Upper lobe of left lung (tissue), 6 donors: ENCODE results near the gene MEGF11. TPM values are rescaled to one million over a fixed set of nuclear protein-coding genes. Genes with fewer than 3 reads are reported as not detected.

Source experiments
- ATAC-seq, 2 donors: fragments of 200-7000 bp; cut with Tn5 transposase; one replicate each; pipeline ENCODE4 v1.9.1; 2022; ENCODE audit warnings: mild to moderate bottlenecking in 2 of 2, moderate library complexity in 2 of 2; ENCODE audit not compliant: low FRiP score in 2 of 2
- DNase-seq, 2 donors: peaks; one replicate each; pipeline ENCODE4 v3.0.0-alpha.2; 2019 to 2020
- H3K27ac ChIP-seq, 4 donors: fragments of 200-600 bp; sonication (generic); one replicate each; pipeline ENCODE4 v1.5.1; 2016 to 2019
- H3K27me3 ChIP-seq, 4 donors: fragments of 200-600 bp; sonication (generic); one replicate each; pipeline ENCODE4 v1.5.1; 2017 to 2019
- H3K36me3 ChIP-seq, 4 donors: fragments of 200-600 bp; sonication (generic); one replicate each; pipeline ENCODE4 v1.5.1; 2016 to 2019
- H3K4me1 ChIP-seq, 4 donors: fragments of 200-600 bp; sonication (generic); one replicate each; pipeline ENCODE4 v1.5.1; 2018 to 2019
- H3K4me3 ChIP-seq, 4 donors: fragments of 200-600 bp; sonication (generic); one replicate each; pipeline ENCODE4 v1.5.1; 2017 to 2019; ENCODE audit warnings: mild to moderate bottlenecking in 2 of 4, moderate library complexity in 1 of 4
- H3K9me3 ChIP-seq, 4 donors: fragments of 200-600 bp; sonication (generic); one replicate each; pipeline ENCODE4 v1.5.1; 2018 to 2019
- CTCF ChIP-seq, 6 experiments: fragments of 450-650 bp in 4 of 6; fragments of 200-600 bp in 2 of 6; sonication (generic) in 2 of 6; IDR thresholded peaks; one replicate each; pipeline ENCODE4 v1.5.1; 2016 to 2019; ENCODE audit warnings: antibody characterized with exemption in 6 of 6
- EP300 ChIP-seq, 4 donors: sonication (generic); formaldehyde crosslinking; IDR thresholded peaks; one replicate each; pipeline ENCODE4 v1.5.1; 2017; ENCODE audit warnings: antibody characterized with exemption in 4 of 4, control low read depth in 2 of 4
- POLR2A ChIP-seq, 4 donors: fragments of 450-650 bp; IDR thresholded peaks; one replicate each; pipeline ENCODE4 v1.5.1; 2016 to 2017; ENCODE audit warnings: antibody characterized with exemption in 4 of 4, mild to moderate bottlenecking in 2 of 4
- POLR2AphosphoS5 ChIP-seq, 2 donors: sonication (generic); formaldehyde crosslinking; IDR thresholded peaks; one replicate each; pipeline ENCODE4 v1.5.1; 2017; ENCODE audit warnings: antibody characterized with exemption in 2 of 2
- WGBS, 2 donors: methylation state at CpG; one replicate each; pipeline ENCODE4 v1.1.5; 2017 to 2018; 5-methylcytosine and 5-hydroxymethylcytosine counted together
- total RNA-seq, 6 donors: library from RNA; depleted of rRNA in 4 of 6; stranded (reverse); fragments of >200 nt in 4 of 6; gene quantifications; one replicate each; pipeline versions ENCODE4 v1.1.0 to v1.2.1, GENCODE V29; 2016 to 2021
- donor health status: DM: no; HTN: no; CAD: no; lungs with moderate emphysema.
- donor health status: DM: no; HTN: yes; CAD: no; lungs with severe emphysema.

Gene MEGF11
- total RNA-seq, 6 donors from 2014 or later = 1.5 to 4.0 (median 3.5) TPM; not detected in 3

- ATAC-seq = no peak
- H3K36me3 ChIP-seq = peaks cover 0 to 22% (median 10%) of the 10 kb centered on the region in 4 donors
- H3K9me3 ChIP-seq = no peaks in the 10 kb centered on the region
- no peak overlapping the region for H3K27ac ChIP-seq
- no peak for DNase-seq
- no peak overlapping the region for H3K4me3 ChIP-seq
- no peak for TF ChIP-seq EP300 (IDR thresholded peaks at IDR 0.05)
- TF ChIP-seq POLR2AphosphoS5 (IDR thresholded peaks at IDR 0.05) = no peak
- no peak for TF ChIP-seq POLR2A (IDR thresholded peaks at IDR 0.05)
- TF ChIP-seq CTCF (IDR thresholded peaks at IDR 0.05) = no peak
- H3K27me3 ChIP-seq = no peaks in the 10 kb centered on the region
- WGBS, 2 donors = 63 to 87% methylated on average over 3 of the region's 3 CpGs
- H3K4me1 ChIP-seq = peaks cover 0 to 11% (median 6%) of the 10 kb centered on the region in 4 donors
Measured at GRCh38 chr15:65917407-65917756, 336.2 kb downstream of the MEGF11 start.

- DNase-seq (peak; percentile 57 to 73), ATAC-seq (peak; percentile 66 to 79)
- Histone ChIP-seq H3K9me3 (no peaks in the 10 kb centered on the region), H3K27me3 (no peaks in the 10 kb centered on the region), H3K4me3 (no peak overlapping the region), H3K36me3 (peaks cover 0 to 27% (median 12%) of the 10 kb centered on the region in 4 donors), H3K27ac (no peak overlapping the region), H3K4me1 (peaks cover 0 to 11% (median 6%) of the 10 kb centered on the region in 4 donors)
- no peak for TF ChIP-seq EP300 (IDR thresholded peaks at IDR 0.05)
- TF ChIP-seq CTCF (IDR thresholded peaks at IDR 0.05) = peak; percentile 33 to 75 (median 58)
- TF ChIP-seq POLR2AphosphoS5 (IDR thresholded peaks at IDR 0.05) = no peak
- TF ChIP-seq POLR2A (IDR thresholded peaks at IDR 0.05) = no peak
- WGBS, 2 donors = 54 to 74% methylated on average over 14 to 16 of the region's 16 CpGs
Measured at GRCh38 chr15:65916664-65917406, 336.7 kb downstream of the MEGF11 start.

- 83 to 86% methylated on average over 6 to 7 of the region's 7 CpGs for WGBS, 2 donors
- ATAC-seq (no peak), DNase-seq (no peak)
- TF ChIP-seq EP300 (IDR thresholded peaks at IDR 0.05) = no peak
- no peak for TF ChIP-seq POLR2AphosphoS5 (IDR thresholded peaks at IDR 0.05)
- TF ChIP-seq POLR2A (IDR thresholded peaks at IDR 0.05) = no peak
- no peak for TF ChIP-seq CTCF (IDR thresholded peaks at IDR 0.05)
- H3K27ac ChIP-seq = no peak overlapping the region
- H3K36me3 ChIP-seq = peaks cover 0 to 33% (median 16%) of the 10 kb centered on the region in 4 donors
- H3K27me3 ChIP-seq = no peaks in the 10 kb centered on the region
- no peaks in the 10 kb centered on the region for H3K9me3 ChIP-seq
- no peak overlapping the region for H3K4me3 ChIP-seq
- peaks cover 0 to 11% (median 6%) of the 10 kb centered on the region in 4 donors for H3K4me1 ChIP-seq
Measured at GRCh38 chr15:65916041-65916663, 337.4 kb downstream of the MEGF11 start.

- H3K27me3 ChIP-seq = no peaks in the 10 kb centered on the region
Measured at GRCh38 chr15:65914981-65915925, 338.3 kb downstream of the MEGF11 start.

More at GRCh38 chr15:65914981-65915925, 338.3 kb downstream of the MEGF11 start:
- Histone ChIP-seq H3K27ac (no peak overlapping the region), H3K4me3 (no peak overlapping the region), H3K36me3 (peaks cover 0 to 42% (median 20%) of the 10 kb centered on the region in 4 donors), H3K9me3 (no peaks in the 10 kb centered on the region), H3K4me1 (peaks cover 0 to 11% (median 6%) of the 10 kb centered on the region in 4 donors)
- 89 to 96% methylated on average over 7 to 8 of the region's 8 CpGs for WGBS, 2 donors
- DNase-seq (no peak), ATAC-seq (no peak)
- TF ChIP-seq EP300 (IDR thresholded peaks at IDR 0.05) (no peak), CTCF (IDR thresholded peaks at IDR 0.05) (no peak), POLR2A (IDR thresholded peaks at IDR 0.05) (no peak), POLR2AphosphoS5 (IDR thresholded peaks at IDR 0.05) (no peak)
